PC-3 (cell line): Measurements from ENCODE around the gene HHAT. TPM values are rescaled to one million over a fixed set of nuclear protein-coding genes. Genes with fewer than 3 reads are reported as not detected.

Experiments
- ATAC-seq: fragments of 200-7000 bp; cut with Tn5 transposase; 2 replicates; pipeline ENCODE4 v1.9.1; 2020; ENCODE audit warnings: mild to moderate bottlenecking, moderate library complexity
- BruUV-seq: library from RNA; stranded (reverse); fragments of 400-500 nt; replicated peaks from 2 replicates; lab custom pipeline; 2021; lab: Mats Ljungman, UMichigan
- CTCF ChIA-PET: fragments of 300-600 bp; sonication (Branson Sonifier 250); formaldehyde crosslinking; loops from one replicate; lab custom pipeline; 2022; ENCODE audit warnings: antibody characterized with exemption; lab: Charles Lee
- POLR2A ChIA-PET: fragments of 300-600 bp; sonication (Branson Sonifier 250); formaldehyde crosslinking; loops from one replicate; lab custom pipeline; 2022; ENCODE audit warnings: antibody characterized with exemption; ENCODE audit not compliant: unreplicated experiment; lab: Charles Lee
- DNase-seq: peaks from one replicate; pipeline ENCODE4 v3.0.0-alpha.2; 2015
- H2AFZ ChIP-seq: fragments of 300-600 bp; sonication (generic); 2 replicates; pipeline ENCODE4 v1.6.0; 2016; ENCODE audit warnings: antibody characterized with exemption, low read length
- H3F3A ChIP-seq: fragments of 300-600 bp; sonication (generic); one replicate; pipeline ENCODE4 v1.6.0; 2017; ENCODE audit warnings: antibody characterized with exemption, low read length, control low read depth, mild to moderate bottlenecking; ENCODE audit not compliant: unreplicated experiment
- H3K27ac ChIP-seq: fragments of 300-600 bp; sonication (generic); 2 replicates; pipeline ENCODE4 v1.5.1; 2016; ENCODE audit warnings: mild to moderate bottlenecking, low read length
- H3K27me3 ChIP-seq: fragments of 300-600 bp; sonication (generic); 2 replicates; pipeline ENCODE4 v1.6.1; 2016; ENCODE audit warnings: low read length, mixed read lengths
- H3K36me3 ChIP-seq: fragments of 300-600 bp; sonication (generic); 2 replicates; pipeline ENCODE4 v1.6.1; 2016; ENCODE audit warnings: low read depth, mixed run types, low read length, mixed read lengths
- H3K4me1 ChIP-seq: fragments of 300-600 bp; sonication (generic); 2 replicates; pipeline ENCODE4 v1.5.1; 2016; ENCODE audit warnings: low read length; ENCODE audit not compliant: insufficient read depth
- H3K4me2 ChIP-seq: fragments of 300-600 bp; sonication (generic); 2 replicates; pipeline ENCODE4 v1.6.0; 2016; ENCODE audit warnings: low read length
- H3K4me3 ChIP-seq: fragments of 300-600 bp; sonication (generic); 2 replicates; pipeline ENCODE4 v1.5.1; 2016; ENCODE audit warnings: mild to moderate bottlenecking, low read length, mixed read lengths
- H3K79me2 ChIP-seq: fragments of 300-600 bp; sonication (generic); 2 replicates; pipeline ENCODE4 v1.6.1; 2017; ENCODE audit warnings: low read length, mixed read lengths
- H3K9ac ChIP-seq: fragments of 300-600 bp; sonication (generic); 2 replicates; pipeline ENCODE4 v1.6.0; 2016; ENCODE audit warnings: mild to moderate bottlenecking, low read length
- H3K9me2 ChIP-seq: fragments of 300-600 bp; sonication (generic); replicated peaks from 2 replicates; pipeline ENCODE4 v1.6.1; 2016; ENCODE audit warnings: mixed run types, low read length, mixed read lengths
- H3K9me3 ChIP-seq: fragments of 300-600 bp; sonication (generic); 2 replicates; pipeline ENCODE4 v1.6.1; 2016; ENCODE audit warnings: low read length, mixed read lengths
- H4K20me1 ChIP-seq: fragments of 300-600 bp; sonication (generic); 2 replicates; pipeline ENCODE4 v1.6.1; 2016; ENCODE audit warnings: low read length, mixed read lengths
- EZH2 ChIP-seq: fragments of 300-600 bp; sonication (generic); IDR thresholded peaks from one replicate; pipeline ENCODE4 v1.6.1; 2017; ENCODE audit warnings: antibody characterized with exemption, mild to moderate bottlenecking, low read length; ENCODE audit not compliant: unreplicated experiment
- EZH2phosphoT487 ChIP-seq: fragments of 300-600 bp; sonication (generic); IDR thresholded peaks from 2 replicates; pipeline ENCODE4 v1.6.1; 2018; ENCODE audit warnings: mild to moderate bottlenecking, antibody characterized with exemption, low read length, borderline replicate concordance
- intact Hi-C: fragments of 100-400 bp; cut with micrococcal nuclease; formaldehyde crosslinking; loops from 2 replicates; pipeline ENCODE4 v1.9.0; 2023
- total RNA-seq: library from RNA; depleted of rRNA; stranded (reverse); fragments of >200 nt; gene quantifications from 2 replicates; pipeline ENCODE4 v1.2.3, GENCODE V29; 2014
- TF ChIP-seq, protein P1 (sequence below): fragments of 300-600 bp; sonication (generic); conservative IDR thresholded peaks from 2 replicates; pipeline ENCODE4 v1.5.1; 2017; ENCODE audit warnings: antibody characterized with exemption, low read depth, mild to moderate bottlenecking, low read length

HHAT gene
- total RNA-seq, 1 experiment from 2014 or later, result 3.4 TPM

DNA sequence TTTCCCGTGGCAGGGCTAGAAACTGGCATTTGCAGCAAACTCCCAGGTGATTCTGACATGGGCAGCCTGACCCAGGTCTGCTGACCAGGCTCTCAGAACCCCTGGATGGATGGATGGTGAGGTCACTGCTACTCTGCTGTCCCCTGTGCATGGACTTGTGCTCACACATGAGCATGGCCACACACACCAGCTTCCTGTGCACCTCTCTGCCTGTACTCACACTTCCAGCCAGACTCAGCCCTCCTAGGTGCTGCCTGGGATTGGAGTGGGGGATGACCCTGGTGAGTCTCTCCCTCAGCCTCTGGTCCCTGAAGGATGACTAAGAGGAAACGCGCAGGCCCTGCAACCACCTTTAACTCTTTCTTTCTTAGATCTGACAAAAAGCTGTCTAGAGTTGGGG is 361.1 kb downstream of the HHAT start:
- TF ChIP-seq EZH2, result no peak
- TF ChIP-seq EZH2phosphoT487, result no peak
- TF ChIP-seq, protein P1, sequence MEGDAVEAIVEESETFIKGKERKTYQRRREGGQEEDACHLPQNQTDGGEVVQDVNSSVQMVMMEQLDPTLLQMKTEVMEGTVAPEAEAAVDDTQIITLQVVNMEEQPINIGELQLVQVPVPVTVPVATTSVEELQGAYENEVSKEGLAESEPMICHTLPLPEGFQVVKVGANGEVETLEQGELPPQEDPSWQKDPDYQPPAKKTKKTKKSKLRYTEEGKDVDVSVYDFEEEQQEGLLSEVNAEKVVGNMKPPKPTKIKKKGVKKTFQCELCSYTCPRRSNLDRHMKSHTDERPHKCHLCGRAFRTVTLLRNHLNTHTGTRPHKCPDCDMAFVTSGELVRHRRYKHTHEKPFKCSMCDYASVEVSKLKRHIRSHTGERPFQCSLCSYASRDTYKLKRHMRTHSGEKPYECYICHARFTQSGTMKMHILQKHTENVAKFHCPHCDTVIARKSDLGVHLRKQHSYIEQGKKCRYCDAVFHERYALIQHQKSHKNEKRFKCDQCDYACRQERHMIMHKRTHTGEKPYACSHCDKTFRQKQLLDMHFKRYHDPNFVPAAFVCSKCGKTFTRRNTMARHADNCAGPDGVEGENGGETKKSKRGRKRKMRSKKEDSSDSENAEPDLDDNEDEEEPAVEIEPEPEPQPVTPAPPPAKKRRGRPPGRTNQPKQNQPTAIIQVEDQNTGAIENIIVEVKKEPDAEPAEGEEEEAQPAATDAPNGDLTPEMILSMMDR, result no peak
- CTCF ChIA-PET, result no interaction called here
- POLR2A ChIA-PET, result no interaction called here

DNA sequence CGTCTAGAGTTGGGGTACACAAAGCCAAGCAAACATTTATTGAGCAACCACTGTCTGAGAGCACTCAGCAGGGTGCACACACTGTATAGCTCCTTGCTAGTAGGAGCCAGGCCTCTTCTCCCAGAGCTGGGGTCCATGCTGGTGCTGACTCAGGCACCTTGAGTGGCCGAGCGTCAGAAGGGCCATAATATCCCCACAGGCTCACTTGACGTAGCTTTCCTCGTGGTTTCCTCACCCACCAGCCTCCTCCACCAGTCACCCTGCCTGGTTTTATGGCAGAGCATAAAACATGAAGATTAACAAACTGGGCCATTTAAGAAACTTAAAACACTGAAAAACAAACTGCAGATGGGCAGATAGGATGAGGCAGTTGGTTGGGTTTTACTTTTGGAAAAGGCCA is 361.5 kb downstream of the HHAT start:
- H3K27ac ChIP-seq, result no peak overlapping the region
- no peaks in the 10 kb centered on the region for H4K20me1 ChIP-seq
- CTCF ChIA-PET, result no interaction called here
- no peak overlapping the region for H3K9ac ChIP-seq
- no peak overlapping the region for H3K4me2 ChIP-seq
- ATAC-seq, result no peak
- peaks cover 2% of the 10 kb centered on the region; the same call in 1 of the 2 replicates for H3K9me3 ChIP-seq
- H3K36me3 ChIP-seq, result no peaks in the 10 kb centered on the region
- peaks cover 14% of the 10 kb centered on the region; the same call in 1 of the 2 replicates for H3K27me3 ChIP-seq
- H3K4me1 ChIP-seq, result no peaks in the 10 kb centered on the region
- POLR2A ChIA-PET, result no interaction called here
- no TSS peak for BruUV-seq
- TF ChIP-seq EZH2phosphoT487 (no peak), EZH2 (no peak)
- TF ChIP-seq, protein P1, result no peak
- no peak for DNase-seq
- H3F3A ChIP-seq, result no peaks in the 10 kb centered on the region
- intact Hi-C loops, result no loop called here
- no peak overlapping the region for H3K4me3 ChIP-seq
- H3K79me2 ChIP-seq, result no peaks in the 10 kb centered on the region
- H2AFZ ChIP-seq, result no peak overlapping the region
- H3K9me2 ChIP-seq, result no peaks in the 10 kb centered on the region

More for the DNA sequence above, 361.1 kb downstream of the HHAT start:
- no peaks in the 10 kb centered on the region for H3F3A ChIP-seq
- DNase-seq (no peak), ATAC-seq (no peak)
- H3K27ac ChIP-seq, result no peak overlapping the region
- H2AFZ ChIP-seq, result no peak overlapping the region
- no peaks in the 10 kb centered on the region for H3K79me2 ChIP-seq
- no peaks in the 10 kb centered on the region for H4K20me1 ChIP-seq
- no peak overlapping the region for H3K4me3 ChIP-seq
- no TSS peak for BruUV-seq
- peaks cover 2% of the 10 kb centered on the region; the same call in 1 of the 2 replicates for H3K9me3 ChIP-seq
- H3K9ac ChIP-seq, result no peak overlapping the region
- no peaks in the 10 kb centered on the region for H3K4me1 ChIP-seq
- no peaks in the 10 kb centered on the region for H3K36me3 ChIP-seq
- H3K27me3 ChIP-seq, result peaks cover 14% of the 10 kb centered on the region; the same call in 1 of the 2 replicates
- intact Hi-C loops, result no loop called here
- H3K4me2 ChIP-seq, result no peak overlapping the region
- H3K9me2 ChIP-seq, result no peaks in the 10 kb centered on the region

DNA sequence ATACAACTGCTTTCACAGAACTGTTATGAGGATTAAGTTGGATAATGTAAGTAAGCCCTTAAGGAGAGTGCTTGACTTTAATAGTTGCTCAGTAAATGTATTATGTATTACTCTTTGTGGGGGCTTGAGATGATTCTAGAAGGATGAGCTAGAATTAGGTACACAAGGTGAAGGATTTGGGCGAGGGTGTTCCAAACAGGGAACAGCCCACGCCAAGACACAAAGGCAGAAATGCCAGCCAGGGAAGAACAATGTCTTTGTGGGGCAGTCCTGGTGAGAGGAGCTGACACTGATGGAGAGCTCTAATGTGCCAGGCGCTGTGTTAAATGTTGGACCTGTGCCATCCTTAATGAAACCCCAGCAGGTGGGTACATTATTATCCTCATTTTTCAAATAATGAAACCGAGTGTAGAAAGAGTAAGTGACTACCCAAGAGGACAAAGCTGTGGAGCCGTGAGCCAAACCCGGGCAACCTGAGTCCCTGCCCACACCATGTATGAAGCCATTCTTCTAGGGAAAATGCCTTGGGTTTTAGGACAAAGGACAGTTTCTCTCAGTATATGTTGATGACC is 362.4 kb downstream of the HHAT start:
- H3K27ac ChIP-seq, result no peak overlapping the region
- no peak overlapping the region for H2AFZ ChIP-seq
- no peaks in the 10 kb centered on the region for H3K4me1 ChIP-seq
- H3K4me2 ChIP-seq, result no peak overlapping the region
- no peak overlapping the region for H3K4me3 ChIP-seq
- no TSS peak for BruUV-seq
- DNase-seq, result no peak
- peaks cover 14% of the 10 kb centered on the region; the same call in 1 of the 2 replicates for H3K27me3 ChIP-seq
- no peak overlapping the region for H3K9ac ChIP-seq
- no peak for ATAC-seq
- no peaks in the 10 kb centered on the region for H4K20me1 ChIP-seq
- ChIA-PET POLR2A (no interaction called here), CTCF (no interaction called here)
- H3K36me3 ChIP-seq, result no peaks in the 10 kb centered on the region
- H3K9me3 ChIP-seq, result peaks cover 2% of the 10 kb centered on the region; the same call in 1 of the 2 replicates
- H3K79me2 ChIP-seq, result no peaks in the 10 kb centered on the region
- H3F3A ChIP-seq, result no peaks in the 10 kb centered on the region
- H3K9me2 ChIP-seq, result no peaks in the 10 kb centered on the region
- TF ChIP-seq EZH2phosphoT487 (no peak), EZH2 (no peak)
- TF ChIP-seq, protein P1, result no peak
- intact Hi-C loops, result no loop called here
